HepG2 (cell line): ENCODE data around the gene ABCA2. TPM values are rescaled to one million over a fixed set of nuclear protein-coding genes. Genes with fewer than 3 reads are reported as not detected.

Source experiments
- CHCHD3 ChIP-seq: sonication (generic); formaldehyde crosslinking; IDR thresholded peaks from 2 replicates; pipeline ENCODE4 v1.8.0; 2022; ENCODE audit warnings: mild to moderate bottlenecking, missing genetic modification reagents, moderate library complexity
- ELF3 ChIP-seq: IDR thresholded peaks from 2 replicates; pipeline ENCODE4 v1.6.1; 2016; ENCODE audit warnings: missing genetic modification reagents, missing compliant biosample characterization
- NCOR1 ChIP-seq: fragments of 200-600 bp; sonication (generic); IDR thresholded peaks from 2 replicates; pipeline ENCODE4 v1.7.0; 2017; ENCODE audit warnings: antibody characterized with exemption, low read length, borderline replicate concordance
- NFRKB ChIP-seq: fragments of 450-650 bp; IDR thresholded peaks from 2 replicates; pipeline ENCODE4 v1.6.1; 2017
- SETDB1 ChIP-seq: sonication (generic); formaldehyde crosslinking; IDR thresholded peaks from 2 replicates; pipeline ENCODE4 v1.5.1; 2020; ENCODE audit warnings: missing genetic modification reagents, mild to moderate bottlenecking, borderline replicate concordance
- SIN3B ChIP-seq: fragments of 150-350 bp; IDR thresholded peaks from 2 replicates; pipeline ENCODE4 v1.6.1; 2014; ENCODE audit warnings: low read length
- SP140L ChIP-seq: sonication (generic); formaldehyde crosslinking; IDR thresholded peaks from 2 replicates; pipeline ENCODE4 v1.4.0; 2020; ENCODE audit warnings: missing genetic modification reagents, borderline replicate concordance
- SPEN ChIP-seq: sonication (generic); formaldehyde crosslinking; IDR thresholded peaks from 2 replicates; pipeline ENCODE4 v1.5.1; 2020; ENCODE audit warnings: low read depth, mild to moderate bottlenecking, missing genetic modification reagents
- SRF ChIP-seq: IDR thresholded peaks from 2 replicates; pipeline ENCODE4 v1.6.1; 2011; ENCODE audit warnings: mild to moderate bottlenecking, low read depth, low read length, moderate library complexity
- STAT5B ChIP-seq: sonication (generic); formaldehyde crosslinking; IDR thresholded peaks from 2 replicates; pipeline ENCODE4 v1.4.0; 2020; ENCODE audit warnings: missing genetic modification reagents
- YEATS4 ChIP-seq: sonication (generic); formaldehyde crosslinking; IDR thresholded peaks from 2 replicates; pipeline ENCODE4 v1.4.0; 2020; ENCODE audit warnings: missing genetic modification reagents, borderline replicate concordance
- ZBTB20 ChIP-seq: sonication (generic); formaldehyde crosslinking; IDR thresholded peaks from 2 replicates; pipeline ENCODE4 v1.8.1; 2023; ENCODE audit warnings: missing genetic modification reagents, low read depth, mild to moderate bottlenecking, borderline replicate concordance
- ZNF331 ChIP-seq: sonication (generic); formaldehyde crosslinking; IDR thresholded peaks from 2 replicates; pipeline ENCODE4 v1.4.0; 2020; ENCODE audit warnings: missing genetic modification reagents
- ZNF451 ChIP-seq: sonication (generic); formaldehyde crosslinking; IDR thresholded peaks from 2 replicates; pipeline ENCODE4 v1.5.0; 2020; ENCODE audit warnings: mild to moderate bottlenecking, missing genetic modification reagents
- ZNF549 ChIP-seq: sonication (generic); formaldehyde crosslinking; IDR thresholded peaks from 2 replicates; pipeline ENCODE4 v1.5.0; 2020; ENCODE audit warnings: missing genetic modification reagents
- polyA plus RNA-seq, 8 experiments: library from polyadenylated mRNA; depleted of rRNA in 3 of 8; stranded (reverse) in 7 of 8; unstranded in 1 of 8; fragments of >200 nt; fragmentation: Illumina TruSeq in 4 of 8; extraction: Trizol in 4 of 8; gene quantifications; 2 replicates each; pipeline versions ENCODE4 v1.2.1 to v1.2.3, GENCODE V29; 2011 to 2016; ENCODE audit warnings: low read depth in 4 of 8, missing spikeins in 1 of 8, mixed read lengths in 1 of 8; ENCODE audit not compliant: insufficient read depth in 1 of 8
- total RNA-seq, 5 experiments: library from RNA; depleted of rRNA; stranded (reverse); fragments of >200 nt; fragmentation: Illumina TruSeq; extraction: Trizol; gene quantifications; 2 replicates each; pipeline ENCODE4 v1.2.3, GENCODE V29; 2016; ENCODE audit warnings: low read depth in 1 of 5
- TF ChIP-seq, protein P1 (sequence below): sonication (generic); formaldehyde crosslinking; IDR thresholded peaks from 2 replicates; pipeline ENCODE4 v1.5.0; 2020; ENCODE audit warnings: missing genetic modification reagents
- TF ChIP-seq, protein P2 (sequence below): sonication (generic); formaldehyde crosslinking; IDR thresholded peaks from 2 replicates; pipeline ENCODE4 v1.5.1; 2020; ENCODE audit warnings: mild to moderate bottlenecking, moderate library complexity, missing genetic modification reagents
- TF ChIP-seq, protein P3 (sequence below): IDR thresholded peaks from 2 replicates; pipeline ENCODE4 v1.6.1; 2012; ENCODE audit warnings: low read depth, low read length, improper control_type of control experiment
- TF ChIP-seq, protein P4 (sequence below): sonication (generic); formaldehyde crosslinking; IDR thresholded peaks from 2 replicates; pipeline ENCODE4 v1.5.0; 2020; ENCODE audit warnings: mild to moderate bottlenecking, missing genetic modification reagents
- TF ChIP-seq, protein P5 (sequence below): IDR thresholded peaks from 2 replicates; pipeline ENCODE4 v1.6.1; 2016; ENCODE audit warnings: mild to moderate bottlenecking, missing biosample characterization, missing genetic modification reagents
- TF ChIP-seq, protein P6 (sequence below): IDR thresholded peaks from 2 replicates; pipeline ENCODE4 v1.6.1; 2012; ENCODE audit warnings: inconsistent platforms

Gene ABCA2
- total and polyA plus RNA-seq, 2 of the 13 experiments (the other 11 are each of a cell fraction or from before 2014, with no cell fraction given) = 2.9 to 19.2 TPM

DNA sequence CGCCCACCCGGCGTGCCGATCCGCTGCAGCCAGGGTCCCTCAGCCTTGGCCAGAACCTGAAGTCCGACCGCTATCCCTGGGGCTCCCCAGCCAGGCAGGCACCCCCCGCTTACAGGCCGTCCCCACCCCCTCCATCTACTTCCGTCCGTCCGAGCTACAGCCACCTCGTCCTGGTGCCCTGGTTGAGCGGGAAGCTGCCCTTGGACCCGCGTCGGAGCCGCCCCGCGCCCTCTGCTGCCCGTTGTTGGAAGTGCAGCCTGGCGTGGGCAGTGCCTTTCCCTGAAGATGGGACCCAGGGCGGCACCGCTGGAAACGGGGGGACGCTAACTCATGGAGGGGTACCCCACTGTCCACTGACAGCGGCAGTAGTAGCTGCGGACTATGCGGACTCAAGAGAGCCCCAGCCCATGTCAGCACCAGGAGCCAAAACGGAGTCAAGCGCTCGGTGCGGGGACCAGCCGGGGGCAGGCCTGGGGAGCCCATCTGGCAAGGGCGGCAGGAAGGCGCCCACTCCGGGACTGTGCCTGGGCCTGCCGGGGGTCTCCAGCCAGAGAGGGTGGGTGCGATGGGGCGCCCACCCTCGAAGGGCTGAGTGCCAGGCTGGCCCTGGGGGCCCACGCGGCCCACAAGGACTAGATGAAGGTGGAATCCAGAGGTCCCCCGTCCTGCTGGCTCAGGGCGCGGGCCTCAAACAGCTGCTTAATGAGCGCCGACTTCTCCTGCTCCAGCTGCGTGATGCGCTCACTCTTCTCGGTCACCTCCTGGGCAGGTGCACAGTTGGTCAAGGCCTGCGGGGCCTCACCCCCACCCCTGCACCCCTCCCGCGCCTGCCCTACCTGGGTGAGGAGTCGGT is 36.2 kb upstream of the ABCA2 start (continued):
- TF ChIP-seq, protein P1, sequence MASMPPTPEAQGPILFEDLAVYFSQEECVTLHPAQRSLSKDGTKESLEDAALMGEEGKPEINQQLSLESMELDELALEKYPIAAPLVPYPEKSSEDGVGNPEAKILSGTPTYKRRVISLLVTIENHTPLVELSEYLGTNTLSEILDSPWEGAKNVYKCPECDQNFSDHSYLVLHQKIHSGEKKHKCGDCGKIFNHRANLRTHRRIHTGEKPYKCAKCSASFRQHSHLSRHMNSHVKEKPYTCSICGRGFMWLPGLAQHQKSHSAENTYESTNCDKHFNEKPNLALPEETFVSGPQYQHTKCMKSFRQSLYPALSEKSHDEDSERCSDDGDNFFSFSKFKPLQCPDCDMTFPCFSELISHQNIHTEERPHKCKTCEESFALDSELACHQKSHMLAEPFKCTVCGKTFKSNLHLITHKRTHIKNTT (CRISPR knock-in tag) = no peak
- TF ChIP-seq SP140L (CRISPR knock-in tag) (no peak), SPEN (CRISPR knock-in tag) (0 out of 2 replicates have a peak, but pooled peaks have one; percentile 44), ZNF331 (CRISPR knock-in tag) (peak; percentile 30; the same call in 1 of the 2 replicates), SIN3B (no peak), NFRKB (no peak), YEATS4 (no peak; the same call in 1 of the 2 replicates), ELF3 (CRISPR knock-in tag) (peak; percentile 54; the same call in 1 of the 2 replicates), STAT5B (peak; percentile 70; the same call in 1 of the 2 replicates), SETDB1 (CRISPR knock-in tag) (no peak), NCOR1 (no peak), SRF (no peak), ZBTB20 (CRISPR knock-in tag) (no peak), ZNF549 (no peak), CHCHD3 (CRISPR knock-in tag) (no peak; the same call in 1 of the 2 replicates), ZNF451 (CRISPR knock-in tag) (no peak)
- TF ChIP-seq, protein P2, sequence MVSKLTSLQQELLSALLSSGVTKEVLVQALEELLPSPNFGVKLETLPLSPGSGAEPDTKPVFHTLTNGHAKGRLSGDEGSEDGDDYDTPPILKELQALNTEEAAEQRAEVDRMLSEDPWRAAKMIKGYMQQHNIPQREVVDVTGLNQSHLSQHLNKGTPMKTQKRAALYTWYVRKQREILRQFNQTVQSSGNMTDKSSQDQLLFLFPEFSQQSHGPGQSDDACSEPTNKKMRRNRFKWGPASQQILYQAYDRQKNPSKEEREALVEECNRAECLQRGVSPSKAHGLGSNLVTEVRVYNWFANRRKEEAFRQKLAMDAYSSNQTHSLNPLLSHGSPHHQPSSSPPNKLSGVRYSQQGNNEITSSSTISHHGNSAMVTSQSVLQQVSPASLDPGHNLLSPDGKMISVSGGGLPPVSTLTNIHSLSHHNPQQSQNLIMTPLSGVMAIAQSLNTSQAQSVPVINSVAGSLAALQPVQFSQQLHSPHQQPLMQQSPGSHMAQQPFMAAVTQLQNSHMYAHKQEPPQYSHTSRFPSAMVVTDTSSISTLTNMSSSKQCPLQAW (CRISPR knock-in tag) = 0 out of 2 replicates have a peak, but pooled peaks have one; percentile 40
- TF ChIP-seq, protein P3, sequence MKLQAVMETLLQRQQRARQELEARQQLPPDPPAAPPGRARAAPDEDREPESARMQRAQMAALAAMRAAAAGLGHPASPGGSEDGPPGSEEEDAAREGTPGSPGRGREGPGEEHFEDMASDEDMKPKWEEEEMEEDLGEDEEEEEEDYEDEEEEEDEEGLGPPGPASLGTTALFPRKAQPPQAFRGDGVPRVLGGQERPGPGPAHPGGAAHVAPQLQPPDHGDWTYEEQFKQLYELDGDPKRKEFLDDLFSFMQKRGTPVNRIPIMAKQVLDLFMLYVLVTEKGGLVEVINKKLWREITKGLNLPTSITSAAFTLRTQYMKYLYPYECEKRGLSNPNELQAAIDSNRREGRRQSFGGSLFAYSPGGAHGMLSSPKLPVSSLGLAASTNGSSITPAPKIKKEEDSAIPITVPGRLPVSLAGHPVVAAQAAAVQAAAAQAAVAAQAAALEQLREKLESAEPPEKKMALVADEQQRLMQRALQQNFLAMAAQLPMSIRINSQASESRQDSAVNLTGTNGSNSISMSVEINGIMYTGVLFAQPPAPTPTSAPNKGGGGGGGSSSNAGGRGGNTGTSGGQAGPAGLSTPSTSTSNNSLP = no peak
- TF ChIP-seq, protein P4, sequence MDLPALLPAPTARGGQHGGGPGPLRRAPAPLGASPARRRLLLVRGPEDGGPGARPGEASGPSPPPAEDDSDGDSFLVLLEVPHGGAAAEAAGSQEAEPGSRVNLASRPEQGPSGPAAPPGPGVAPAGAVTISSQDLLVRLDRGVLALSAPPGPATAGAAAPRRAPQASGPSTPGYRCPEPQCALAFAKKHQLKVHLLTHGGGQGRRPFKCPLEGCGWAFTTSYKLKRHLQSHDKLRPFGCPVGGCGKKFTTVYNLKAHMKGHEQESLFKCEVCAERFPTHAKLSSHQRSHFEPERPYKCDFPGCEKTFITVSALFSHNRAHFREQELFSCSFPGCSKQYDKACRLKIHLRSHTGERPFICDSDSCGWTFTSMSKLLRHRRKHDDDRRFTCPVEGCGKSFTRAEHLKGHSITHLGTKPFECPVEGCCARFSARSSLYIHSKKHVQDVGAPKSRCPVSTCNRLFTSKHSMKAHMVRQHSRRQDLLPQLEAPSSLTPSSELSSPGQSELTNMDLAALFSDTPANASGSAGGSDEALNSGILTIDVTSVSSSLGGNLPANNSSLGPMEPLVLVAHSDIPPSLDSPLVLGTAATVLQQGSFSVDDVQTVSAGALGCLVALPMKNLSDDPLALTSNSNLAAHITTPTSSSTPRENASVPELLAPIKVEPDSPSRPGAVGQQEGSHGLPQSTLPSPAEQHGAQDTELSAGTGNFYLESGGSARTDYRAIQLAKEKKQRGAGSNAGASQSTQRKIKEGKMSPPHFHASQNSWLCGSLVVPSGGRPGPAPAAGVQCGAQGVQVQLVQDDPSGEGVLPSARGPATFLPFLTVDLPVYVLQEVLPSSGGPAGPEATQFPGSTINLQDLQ (CRISPR knock-in tag) = no peak
- TF ChIP-seq, protein P5, sequence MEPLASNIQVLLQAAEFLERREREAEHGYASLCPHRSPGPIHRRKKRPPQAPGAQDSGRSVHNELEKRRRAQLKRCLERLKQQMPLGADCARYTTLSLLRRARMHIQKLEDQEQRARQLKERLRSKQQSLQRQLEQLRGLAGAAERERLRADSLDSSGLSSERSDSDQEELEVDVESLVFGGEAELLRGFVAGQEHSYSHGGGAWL (CRISPR knock-in tag) = 0 out of 2 replicates have a peak, but pooled peaks have one; percentile 20
- TF ChIP-seq, protein P6, sequence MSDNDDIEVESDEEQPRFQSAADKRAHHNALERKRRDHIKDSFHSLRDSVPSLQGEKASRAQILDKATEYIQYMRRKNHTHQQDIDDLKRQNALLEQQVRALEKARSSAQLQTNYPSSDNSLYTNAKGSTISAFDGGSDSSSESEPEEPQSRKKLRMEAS = peak; percentile 76; the same call in 1 of the 2 replicates
